Testis (tissue), 2 donors: ENCODE data around the gene NEK11.

Source experiments
- POLR2A ChIP-seq: fragments of 450-650 bp; IDR thresholded peaks from one replicate; pipeline ENCODE4 v1.6.1; 2017; ENCODE audit warnings: antibody characterized with exemption, mild to moderate bottlenecking, moderate library complexity
- TF ChIP-seq, protein P1 (sequence below), 3 experiments: fragments of 450-650 bp in 2 of 3; fragments of 200-600 bp in 1 of 3; sonication (generic) in 1 of 3; IDR thresholded peaks; one replicate each; pipeline ENCODE4 v1.5.1; 2016 to 2019; ENCODE audit warnings: antibody characterized with exemption in 3 of 3, mild to moderate bottlenecking in 2 of 3, moderate library complexity in 1 of 3

DNA sequence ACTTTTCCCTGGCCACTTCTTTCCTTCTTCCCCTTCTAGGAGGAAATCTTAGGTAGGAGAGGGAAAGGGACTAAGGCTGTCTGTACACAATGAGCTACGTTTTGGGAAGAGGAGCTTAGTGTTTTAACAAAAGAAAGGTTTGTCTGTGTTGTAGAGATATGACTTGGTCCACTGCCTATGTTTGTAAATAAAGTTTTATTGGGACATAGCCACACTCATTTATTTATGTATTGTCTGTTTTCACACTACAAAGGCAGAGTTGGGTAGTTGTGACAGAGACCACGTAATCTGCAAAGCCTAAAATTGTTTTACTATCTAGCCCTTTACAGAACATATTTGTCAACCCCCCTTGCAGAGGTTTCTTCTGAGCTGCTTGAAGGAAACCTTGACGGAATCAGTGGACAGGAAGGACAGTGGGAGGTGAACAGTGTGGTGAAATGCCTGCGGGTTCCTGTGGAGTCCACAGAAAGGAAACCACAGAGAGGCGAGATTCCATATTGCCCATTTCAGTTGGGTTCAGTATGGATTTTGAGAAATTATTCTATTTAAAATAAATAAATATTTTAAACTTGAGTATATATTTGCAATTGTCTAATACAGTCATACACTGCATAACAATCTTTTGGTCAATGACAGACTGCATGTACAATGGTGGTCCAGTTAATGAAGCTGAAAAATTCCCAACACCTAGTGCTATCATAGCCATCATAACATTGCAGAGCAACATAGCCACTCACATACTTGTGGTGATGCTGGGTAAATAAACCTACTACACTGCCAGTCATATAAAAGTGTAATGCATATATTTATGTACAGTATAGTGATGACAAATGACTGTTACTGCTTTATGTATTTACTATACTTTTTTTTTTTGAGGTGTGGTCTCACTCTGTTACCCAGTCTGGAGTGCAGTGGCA, 197.0 kb downstream of the NEK11 start:
- TF ChIP-seq, protein P1, sequence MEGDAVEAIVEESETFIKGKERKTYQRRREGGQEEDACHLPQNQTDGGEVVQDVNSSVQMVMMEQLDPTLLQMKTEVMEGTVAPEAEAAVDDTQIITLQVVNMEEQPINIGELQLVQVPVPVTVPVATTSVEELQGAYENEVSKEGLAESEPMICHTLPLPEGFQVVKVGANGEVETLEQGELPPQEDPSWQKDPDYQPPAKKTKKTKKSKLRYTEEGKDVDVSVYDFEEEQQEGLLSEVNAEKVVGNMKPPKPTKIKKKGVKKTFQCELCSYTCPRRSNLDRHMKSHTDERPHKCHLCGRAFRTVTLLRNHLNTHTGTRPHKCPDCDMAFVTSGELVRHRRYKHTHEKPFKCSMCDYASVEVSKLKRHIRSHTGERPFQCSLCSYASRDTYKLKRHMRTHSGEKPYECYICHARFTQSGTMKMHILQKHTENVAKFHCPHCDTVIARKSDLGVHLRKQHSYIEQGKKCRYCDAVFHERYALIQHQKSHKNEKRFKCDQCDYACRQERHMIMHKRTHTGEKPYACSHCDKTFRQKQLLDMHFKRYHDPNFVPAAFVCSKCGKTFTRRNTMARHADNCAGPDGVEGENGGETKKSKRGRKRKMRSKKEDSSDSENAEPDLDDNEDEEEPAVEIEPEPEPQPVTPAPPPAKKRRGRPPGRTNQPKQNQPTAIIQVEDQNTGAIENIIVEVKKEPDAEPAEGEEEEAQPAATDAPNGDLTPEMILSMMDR (IDR thresholded peaks at IDR 0.05) = no peak
- TF ChIP-seq POLR2A = no peak
